22Rv1 (cell line): ENCODE data around the gene TAOK1.

Source experiments
- CTCF ChIP-seq: fragments of 450-650 bp; IDR thresholded peaks from 2 replicates; pipeline ENCODE4 v1.5.1; 2017; ENCODE audit warnings: mild to moderate bottlenecking
- ZFX ChIP-seq: fragments of 450-650 bp; IDR thresholded peaks from 2 replicates; pipeline ENCODE4 v1.6.1; 2017; ENCODE audit warnings: antibody characterized with exemption, borderline replicate concordance

GRCh38 chr17:29505836-29506235 is 115.7 kb downstream of the TAOK1 start:
- no peak for TF ChIP-seq CTCF
- TF ChIP-seq ZFX = no peak
